SU-DHL-6 (cell line): ENCODE measurements around the gene RRP9.

Experiments used
- H2AFZ ChIP-seq: fragments of 200-600 bp; sonication (generic); 2 replicates; pipeline ENCODE4 v1.6.1; 2014; ENCODE audit warnings: low read depth, mild to moderate bottlenecking, moderate library complexity, mixed read lengths, antibody characterized with exemption, low read length; ENCODE audit not compliant: severe bottlenecking
- H3F3A ChIP-seq: fragments of 200-600 bp; shearing (Covaris generic); 2 replicates; pipeline ENCODE4 v1.6.0; 2016; ENCODE audit warnings: antibody characterized with exemption, mild to moderate bottlenecking; ENCODE audit not compliant: insufficient read depth
- H3K27ac ChIP-seq: fragments of 200-600 bp; sonication (generic); 2 replicates; pipeline ENCODE4 v1.5.1; 2016; ENCODE audit warnings: low read depth, mild to moderate bottlenecking, low read length, moderate library complexity, mixed read lengths
- H3K27me3 ChIP-seq: fragments of 200-600 bp; sonication (generic), shearing (Covaris generic); 2 replicates; pipeline ENCODE4 v1.6.0; 2014; ENCODE audit warnings: mild to moderate bottlenecking, low read length
- H3K36me3 ChIP-seq: fragments of 200-600 bp; sonication (generic); 2 replicates; pipeline ENCODE4 v1.6.1; 2014; ENCODE audit warnings: mild to moderate bottlenecking, low read length, mixed read lengths
- H3K4me2 ChIP-seq: fragments of 300-600, 200-600 bp; shearing (Covaris generic), sonication (generic); 2 replicates; pipeline ENCODE4 v1.6.0; 2014; ENCODE audit warnings: low read length, low read depth, mild to moderate bottlenecking; ENCODE audit not compliant: poor library complexity, severe bottlenecking
- H3K4me3 ChIP-seq: fragments of 200-600 bp; sonication (generic); 2 replicates; pipeline ENCODE4 v1.5.1; 2014; ENCODE audit warnings: antibody characterized with exemption, low read length, mild to moderate bottlenecking, mixed read lengths; ENCODE audit not compliant: insufficient read depth, poor library complexity, severe bottlenecking
- H3K79me2 ChIP-seq: fragments of 200-600 bp; sonication (generic); 2 replicates; pipeline ENCODE4 v1.6.1; 2014; ENCODE audit warnings: mild to moderate bottlenecking, low read length, moderate library complexity; ENCODE audit not compliant: insufficient read depth
- H3K9ac ChIP-seq: fragments of 200-600 bp; sonication (generic); 2 replicates; pipeline ENCODE4 v1.7.0; 2014; ENCODE audit warnings: mild to moderate bottlenecking, low read length
- H3K9me2 ChIP-seq: fragments of 200-600 bp; sonication (generic); replicated peaks from 2 replicates; pipeline ENCODE4 v1.6.1; 2014; ENCODE audit warnings: low read length; ENCODE audit not compliant: insufficient read depth
- H3K9me3 ChIP-seq: fragments of 200-600 bp; sonication (generic); 2 replicates; pipeline ENCODE4 v1.6.1; 2014; ENCODE audit warnings: low read length, mixed read lengths; ENCODE audit not compliant: insufficient read depth
- H4K20me1 ChIP-seq: fragments of 200-600 bp; sonication (generic); 2 replicates; pipeline ENCODE4 v1.6.1; 2014; ENCODE audit warnings: low read depth, mild to moderate bottlenecking, antibody characterized with exemption, low read length, moderate library complexity, mixed read lengths
- CTCF ChIP-seq: fragments of 200-600 bp; sonication (generic); IDR thresholded peaks from one replicate; pipeline ENCODE4 v1.5.1; 2017; ENCODE audit warnings: antibody characterized with exemption, mild to moderate bottlenecking, low read length, moderate library complexity; ENCODE audit not compliant: insufficient read depth, poor library complexity, severe bottlenecking
- EZH2phosphoT487 ChIP-seq: fragments of 200-600 bp; sonication (generic), shearing (Covaris generic); conservative IDR thresholded peaks from 2 replicates; pipeline ENCODE4 v1.6.1; 2018; ENCODE audit warnings: mild to moderate bottlenecking, antibody characterized with exemption, low read length, moderate library complexity, mixed read lengths

Gene RRP9

GRCh38 chr3:51937611-51938450 is 3.9 kb downstream of the RRP9 start:
- no peaks in the 10 kb centered on the region for H3F3A ChIP-seq
- no peak overlapping the region for H3K4me3 ChIP-seq
- no peak for TF ChIP-seq EZH2phosphoT487
- TF ChIP-seq CTCF: no peak
- no peak overlapping the region for H3K9ac ChIP-seq
- peaks cover 24% of the 10 kb centered on the region for H3K79me2 ChIP-seq
- no peaks in the 10 kb centered on the region for H3K36me3 ChIP-seq
- no peak overlapping the region for H3K27ac ChIP-seq
- H3K9me3 ChIP-seq: no peaks in the 10 kb centered on the region
- H3K4me2 ChIP-seq: no peak overlapping the region
- H4K20me1 ChIP-seq: no peaks in the 10 kb centered on the region
- no peaks in the 10 kb centered on the region for H3K9me2 ChIP-seq
- no peak overlapping the region for H2AFZ ChIP-seq
- H3K27me3 ChIP-seq: no peaks in the 10 kb centered on the region

GRCh38 chr3:51937014-51937413 is 4.7 kb downstream of the RRP9 start:
- no peak overlapping the region for H3K9ac ChIP-seq
- no peaks in the 10 kb centered on the region for H3K9me2 ChIP-seq
- no peak for TF ChIP-seq CTCF
- TF ChIP-seq EZH2phosphoT487: no peak
- peaks cover 24% of the 10 kb centered on the region for H3K79me2 ChIP-seq
- no peaks in the 10 kb centered on the region for H4K20me1 ChIP-seq
- H2AFZ ChIP-seq: no peak overlapping the region
- H3K27me3 ChIP-seq: no peaks in the 10 kb centered on the region
- H3K27ac ChIP-seq: no peak overlapping the region
- H3K4me3 ChIP-seq: no peak overlapping the region
- no peaks in the 10 kb centered on the region for H3K9me3 ChIP-seq
- no peaks in the 10 kb centered on the region for H3F3A ChIP-seq
- H3K4me2 ChIP-seq: no peak overlapping the region
- H3K36me3 ChIP-seq: no peaks in the 10 kb centered on the region

GRCh38 chr3:51935886-51936755 is 5.6 kb downstream of the RRP9 start:
- peaks cover 20% of the 10 kb centered on the region for H3K79me2 ChIP-seq
- no peak overlapping the region for H3K9ac ChIP-seq
- TF ChIP-seq EZH2phosphoT487 (no peak), CTCF (no peak)
- H3K4me2 ChIP-seq: no peak overlapping the region
- no peak overlapping the region for H3K27ac ChIP-seq
- no peaks in the 10 kb centered on the region for H3F3A ChIP-seq
- no peaks in the 10 kb centered on the region for H3K27me3 ChIP-seq
- H3K9me3 ChIP-seq: no peaks in the 10 kb centered on the region
- no peak overlapping the region for H2AFZ ChIP-seq
- no peaks in the 10 kb centered on the region for H3K9me2 ChIP-seq
- H3K4me3 ChIP-seq: no peak overlapping the region
- no peaks in the 10 kb centered on the region for H3K36me3 ChIP-seq
- H4K20me1 ChIP-seq: no peaks in the 10 kb centered on the region
